T-cell (primary cell): Measurements from ENCODE around the gene CSPG5. TPM values are rescaled to one million over a fixed set of nuclear protein-coding genes. Genes with fewer than 3 reads are reported as not detected.

Experiments used
- ATAC-seq, 4 experiments: fragments of 200-7000 bp in 3 of 4; fragments of 150-1000 bp in 1 of 4; cut with Tn5 transposase; replicated peaks in 1 of 4; 1 replicate in 3 of 4; 2 replicates in 1 of 4; pipeline ENCODE4 v1.10.0; 2021; ENCODE audit warnings: moderate library complexity in 3 of 4, mild to moderate bottlenecking in 2 of 4, moderate number of reproducible peaks in 1 of 4
- CTCF ChIA-PET, 2 donors: fragments of 300-600 bp; sonication (Branson Sonifier 250); formaldehyde crosslinking; loops; one replicate each; lab custom pipeline; 2022; ENCODE audit warnings: antibody characterized with exemption in 2 of 2; lab: Charles Lee
- POLR2A ChIA-PET, 2 donors: fragments of 300-600 bp; sonication (Branson Sonifier 250); formaldehyde crosslinking; loops; one replicate each; lab custom pipeline; 2022; ENCODE audit warnings: antibody characterized with exemption in 2 of 2; lab: Charles Lee
- DNase-seq, 35 experiments: peaks; one replicate each; pipeline versions ENCODE4 v3.0.0 to v3.0.0-alpha.2; 2013 to 2023
- H3K27ac ChIP-seq: one replicate; pipeline ENCODE4 v1.5.1; 2013; ENCODE audit warnings: low read length
- H3K27me3 ChIP-seq, 2 experiments: replicated peaks in 1 of 2; 1 replicate in 1 of 2; 2 replicates in 1 of 2; pipeline versions ENCODE4 v1.6.1 to v1.7.0; 2013; ENCODE audit warnings: low read length in 1 of 2, mixed read lengths in 1 of 2; ENCODE audit not compliant: control insufficient read depth in 2 of 2, insufficient read depth in 2 of 2; ENCODE audit errors: extremely low read depth in 1 of 2
- H3K36me3 ChIP-seq, 2 donors: 1 replicate in 1 of 2; 2 replicates in 1 of 2; pipeline versions ENCODE4 v1.6.1 to v1.7.0; 2013; ENCODE audit warnings: low read length in 1 of 2; ENCODE audit not compliant: control insufficient read depth in 2 of 2, insufficient read depth in 1 of 2; ENCODE audit errors: extremely low read depth in 1 of 2
- H3K4me1 ChIP-seq, 2 experiments: 1 replicate in 1 of 2; 2 replicates in 1 of 2; pipeline versions ENCODE4 v1.6.1 to v1.7.0; 2013; ENCODE audit warnings: low read length in 2 of 2, mixed read lengths in 1 of 2; ENCODE audit not compliant: insufficient read depth in 2 of 2, control insufficient read depth in 1 of 2; ENCODE audit errors: extremely low read depth in 1 of 2
- H3K4me3 ChIP-seq, 2 donors: 1 replicate in 1 of 2; 2 replicates in 1 of 2; pipeline versions ENCODE4 v1.5.1 to v1.7.0; 2013; ENCODE audit warnings: mild to moderate bottlenecking in 2 of 2, low read length in 1 of 2, moderate library complexity in 1 of 2; ENCODE audit not compliant: control insufficient read depth in 1 of 2; ENCODE audit errors: extremely low read depth in 1 of 2
- H3K9me3 ChIP-seq: 2 replicates; pipeline ENCODE4 v1.7.0; 2013
- H3K27ac Mint-ChIP-seq, 2 donors: one replicate each; pipeline ENCODE4 v1.8.0; 2020 to 2021; ENCODE audit warnings: mild to moderate bottlenecking in 2 of 2, mixed read lengths in 2 of 2
- H3K27me3 Mint-ChIP-seq, 2 donors: one replicate each; pipeline ENCODE4 v1.8.0; 2021 to 2022; ENCODE audit warnings: mixed read lengths in 2 of 2
- H3K36me3 Mint-ChIP-seq: one replicate; pipeline ENCODE4 v1.8.0; 2021; ENCODE audit warnings: mixed read lengths
- H3K4me1 Mint-ChIP-seq, 3 donors: one replicate each; pipeline ENCODE4 v1.8.0; 2020 to 2022; ENCODE audit warnings: mixed read lengths in 3 of 3, mild to moderate bottlenecking in 1 of 3
- H3K4me3 Mint-ChIP-seq, 3 donors: one replicate each; pipeline ENCODE4 v1.8.0; 2020 to 2022; ENCODE audit warnings: mild to moderate bottlenecking in 3 of 3, mixed read lengths in 3 of 3, moderate library complexity in 3 of 3
- H3K9me3 Mint-ChIP-seq, 3 donors: one replicate each; pipeline ENCODE4 v1.8.0; 2020 to 2022; ENCODE audit warnings: mixed read lengths in 3 of 3
- WGBS: methylation state at CpG from one replicate; pipeline ENCODE4 v1.1.5; 2013; ENCODE audit warnings: missing lambda C conversion rate; ENCODE audit not compliant: insufficient coverage; 5-methylcytosine and 5-hydroxymethylcytosine counted together
- total RNA-seq, 35 experiments: library from RNA in 6 of 35; stranded (reverse) in 6 of 35; fragments of 120-200 nt in 1 of 35; gene quantifications; one replicate each; pipeline versions ENCODE4 v1.2.1 to v1.2.4 and lab custom pipeline; 2013 to 2026

Gene CSPG5
- total RNA-seq, 5 donors from 2014 or later (not counting 1 experiment from before 2014, with no cell fraction given): 0.12 to 0.75 (median 0.36) TPM

DNA sequence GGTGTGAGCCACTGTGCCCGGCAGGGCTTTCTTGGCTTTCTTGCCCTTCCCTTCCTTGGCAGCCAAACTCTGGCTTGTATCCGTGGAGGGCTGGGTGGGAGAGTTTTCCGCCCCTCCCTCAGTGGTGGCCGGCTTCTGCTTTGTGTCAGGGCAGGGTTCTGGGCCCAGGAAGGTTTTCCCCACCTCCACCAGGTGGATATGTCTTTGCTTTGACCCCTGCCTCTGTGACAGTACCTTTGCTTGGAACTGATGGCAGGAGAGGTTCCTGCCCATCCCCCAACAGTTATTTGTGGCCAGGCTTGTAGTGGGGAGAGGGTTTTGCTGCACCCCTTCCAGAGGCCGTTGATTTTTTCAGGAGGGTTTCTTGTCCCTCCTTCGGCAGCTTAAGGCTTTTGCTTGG is 24.3 kb downstream of the CSPG5 start:
- ChIA-PET POLR2A (no interaction called here), CTCF (no interaction called here)
- Mint-ChIP-seq H3K9me3 (no peaks in the 10 kb centered on the region), H3K27ac (no peak overlapping the region), H3K4me3 (no peak overlapping the region), H3K36me3 (no peaks in the 10 kb centered on the region), H3K4me1 (no peaks in the 10 kb centered on the region), H3K27me3 (peaks cover 13 to 14% of the 10 kb centered on the region in 2 donors)
- Histone ChIP-seq H3K4me1 (no peaks in the 10 kb centered on the region), H3K36me3 (no peaks in the 10 kb centered on the region), H3K27me3 (peaks cover 0 to 22% of the 10 kb centered on the region in 2 experiments), H3K9me3 (no peaks in the 10 kb centered on the region), H3K4me3 (no peak overlapping the region), H3K27ac (no peak overlapping the region)
- DNase-seq (no peak), ATAC-seq (no peak)
- no CpG with 5 or more reads among the region's 6 CpGs for WGBS

- no peak overlapping the region for H3K4me3 Mint-ChIP-seq
- ATAC-seq (no peak), DNase-seq (no peak)
- ChIA-PET CTCF (no interaction called here), POLR2A (no interaction called here)
- H3K4me1 ChIP-seq: no peaks in the 10 kb centered on the region
- no peaks in the 10 kb centered on the region for H3K36me3 ChIP-seq
- no peaks in the 10 kb centered on the region for H3K9me3 Mint-ChIP-seq
- H3K27me3 ChIP-seq: peaks cover 0 to 22% of the 10 kb centered on the region in 2 experiments
- no peak overlapping the region for H3K27ac Mint-ChIP-seq
- no peak overlapping the region for H3K27ac ChIP-seq
- H3K9me3 ChIP-seq: no peaks in the 10 kb centered on the region
- H3K4me1 Mint-ChIP-seq: no peaks in the 10 kb centered on the region
- no peak overlapping the region for H3K4me3 ChIP-seq
- peaks cover 13 to 14% of the 10 kb centered on the region in 2 donors for H3K27me3 Mint-ChIP-seq
- no peaks in the 10 kb centered on the region for H3K36me3 Mint-ChIP-seq
- WGBS: 96% methylated on average over 4 of the region's 7 CpGs
Observed at GRCh38 chr3:47553407-47553806, 25.3 kb downstream of the CSPG5 start.

GRCh38 chr3:47542471-47543173 is 36.0 kb downstream of the CSPG5 start:
- Histone ChIP-seq H3K27ac (no peak overlapping the region), H3K4me1 (no peaks in the 10 kb centered on the region), H3K9me3 (no peaks in the 10 kb centered on the region), H3K36me3 (no peaks in the 10 kb centered on the region), H3K4me3 (no peak overlapping the region), H3K27me3 (peaks cover 0 to 13% of the 10 kb centered on the region in 2 experiments)
- CTCF ChIA-PET: no interaction called here
- 81% methylated on average over 21 of the region's 21 CpGs for WGBS
- H3K4me1 Mint-ChIP-seq: no peaks in the 10 kb centered on the region
- H3K4me3 Mint-ChIP-seq: no peak overlapping the region
- H3K36me3 Mint-ChIP-seq: no peaks in the 10 kb centered on the region
- no peaks in the 10 kb centered on the region for H3K9me3 Mint-ChIP-seq
- POLR2A ChIA-PET: no interaction called here
- H3K27ac Mint-ChIP-seq: no peak overlapping the region
- DNase-seq (no peak), ATAC-seq (no peak)
- H3K27me3 Mint-ChIP-seq: peaks cover 4 to 5% of the 10 kb centered on the region in 2 donors

DNA sequence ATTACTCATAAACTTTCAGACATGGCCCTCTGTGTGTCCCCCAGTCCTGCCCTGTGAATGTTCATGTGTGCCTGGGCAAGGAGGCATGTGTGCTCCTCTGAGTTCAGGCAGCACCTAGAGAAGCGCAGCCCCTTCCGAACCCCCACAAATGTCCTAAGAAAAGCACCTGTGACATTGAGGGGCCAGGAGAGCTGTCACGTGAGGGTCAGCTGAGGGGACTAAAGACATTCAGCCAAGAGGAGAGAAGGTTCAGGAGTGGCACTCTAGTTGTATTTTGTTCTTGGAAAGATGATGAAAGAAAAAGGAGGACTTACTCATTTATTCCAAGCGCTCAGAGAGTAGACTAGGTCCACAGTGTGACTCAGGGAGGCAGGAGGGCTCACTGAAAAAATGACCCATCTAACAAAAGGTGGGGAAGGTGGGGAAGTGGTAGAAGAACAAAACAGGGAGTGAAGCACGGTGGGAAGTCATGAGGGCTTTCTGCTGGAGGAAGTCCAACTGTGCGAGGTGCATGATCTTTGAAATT is 37.0 kb downstream of the CSPG5 start:
- no peak overlapping the region for H3K27ac Mint-ChIP-seq
- ChIA-PET POLR2A (no interaction called here), CTCF (interaction anchor here in 1 of 2 donors (0.6 kb wide), 1 partner anchor 55 kb away, joined by 3 read pairs; no protein-coding TSS in a partner anchor)
- no peaks in the 10 kb centered on the region for H3K36me3 Mint-ChIP-seq
- no peaks in the 10 kb centered on the region for H3K4me1 ChIP-seq
- no peak for ATAC-seq
- no peaks in the 10 kb centered on the region for H3K4me1 Mint-ChIP-seq
- peaks cover 0 to 17% of the 10 kb centered on the region in 2 experiments for H3K27me3 ChIP-seq
- peaks cover 4 to 5% of the 10 kb centered on the region in 2 donors for H3K27me3 Mint-ChIP-seq
- H3K9me3 Mint-ChIP-seq: no peaks in the 10 kb centered on the region
- no peak overlapping the region for H3K27ac ChIP-seq
- DNase-seq: no peak
- H3K4me3 Mint-ChIP-seq: no peak overlapping the region
- no peaks in the 10 kb centered on the region for H3K9me3 ChIP-seq
- 49% methylated on average over 5 of the region's 6 CpGs for WGBS
- no peaks in the 10 kb centered on the region for H3K36me3 ChIP-seq
- no peak overlapping the region for H3K4me3 ChIP-seq

GRCh38 chr3:47540281-47540680 is 38.4 kb downstream of the CSPG5 start:
- no peaks in the 10 kb centered on the region for H3K36me3 ChIP-seq
- CTCF ChIA-PET: no interaction called here
- POLR2A ChIA-PET: no interaction called here

DNA sequence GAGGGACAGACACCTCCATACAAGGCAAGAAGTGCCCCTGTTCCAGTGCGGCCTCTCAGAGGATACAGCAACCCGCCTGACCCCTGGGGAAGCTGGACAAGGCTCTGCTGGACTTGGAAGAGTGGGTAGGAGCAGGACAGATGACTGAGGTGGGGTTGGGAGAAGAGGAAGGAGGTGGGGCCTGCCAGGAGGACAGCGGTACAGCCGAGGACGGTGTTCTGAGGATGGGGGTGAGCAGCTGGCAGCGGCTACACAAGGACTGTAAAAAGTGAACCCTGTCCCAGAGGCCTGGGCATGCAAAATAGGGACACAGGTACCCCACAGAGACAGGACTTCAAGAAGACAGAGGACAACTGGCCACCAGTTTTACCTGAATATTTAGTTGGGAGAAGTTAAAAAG is 41.7 kb downstream of the CSPG5 start:
- Histone ChIP-seq H3K36me3 (no peaks in the 10 kb centered on the region), H3K27me3 (peaks cover 0 to 22% of the 10 kb centered on the region in 2 experiments), H3K4me1 (no peaks in the 10 kb centered on the region), H3K4me3 (no peak overlapping the region), H3K27ac (no peak overlapping the region), H3K9me3 (no peaks in the 10 kb centered on the region)
- ChIA-PET POLR2A (no interaction called here), CTCF (no interaction called here)
- DNase-seq (no peak), ATAC-seq (no peak)
- no peak overlapping the region for H3K27ac Mint-ChIP-seq
- H3K4me3 Mint-ChIP-seq: no peak overlapping the region
- WGBS: 93% methylated on average over 3 of the region's 6 CpGs
- no peaks in the 10 kb centered on the region for H3K4me1 Mint-ChIP-seq
- H3K9me3 Mint-ChIP-seq: no peaks in the 10 kb centered on the region
- H3K27me3 Mint-ChIP-seq: peaks cover 4 to 10% of the 10 kb centered on the region in 2 donors
- H3K36me3 Mint-ChIP-seq: no peaks in the 10 kb centered on the region

More at GRCh38 chr3:47540281-47540680, 38.4 kb downstream of the CSPG5 start:
- no peaks in the 10 kb centered on the region for H3K4me1 Mint-ChIP-seq
- no peak overlapping the region for H3K4me3 ChIP-seq
- H3K27me3 ChIP-seq: peaks cover 0 to 23% of the 10 kb centered on the region in 2 experiments
- no peak overlapping the region for H3K27ac Mint-ChIP-seq
- H3K36me3 Mint-ChIP-seq: no peaks in the 10 kb centered on the region
- ATAC-seq (no peak), DNase-seq (no peak)
- no peaks in the 10 kb centered on the region for H3K9me3 Mint-ChIP-seq
- H3K9me3 ChIP-seq: no peaks in the 10 kb centered on the region
- H3K27me3 Mint-ChIP-seq: peaks cover 4 to 5% of the 10 kb centered on the region in 2 donors
- H3K4me1 ChIP-seq: no peaks in the 10 kb centered on the region
- 100% methylated on average over 1 of the region's 4 CpGs for WGBS
- no peak overlapping the region for H3K27ac ChIP-seq
- H3K4me3 Mint-ChIP-seq: no peak overlapping the region
